MM.1S (cell line): ENCODE data around the gene CCDC146.

Source experiments
- DNase-seq: peaks from one replicate; pipeline ENCODE4 v3.0.0-alpha.2; 2015
- H2AFZ ChIP-seq: fragments of 300-600 bp; sonication (generic); 2 replicates; pipeline ENCODE4 v1.6.0; 2016; ENCODE audit warnings: antibody characterized with exemption, low read length
- H3F3A ChIP-seq: fragments of 300-600 bp; sonication (generic); 2 replicates; pipeline ENCODE4 v1.6.1; 2016; ENCODE audit warnings: mild to moderate bottlenecking, antibody characterized with exemption, low read length, moderate library complexity, mixed read lengths; ENCODE audit not compliant: insufficient read depth
- H3K27ac ChIP-seq: fragments of 300-600 bp; sonication (generic); 2 replicates; pipeline ENCODE4 v1.5.1; 2016; ENCODE audit warnings: mild to moderate bottlenecking, low read length
- H3K27me3 ChIP-seq: fragments of 300-600 bp; sonication (generic); replicated peaks from 2 replicates; pipeline ENCODE4 v1.6.0; 2016; ENCODE audit warnings: low read length; ENCODE audit not compliant: insufficient read depth
- H3K36me3 ChIP-seq: fragments of 300-600 bp; sonication (generic); replicated peaks from 2 replicates; pipeline ENCODE4 v1.6.1; 2016; ENCODE audit warnings: mild to moderate bottlenecking, low read length, mixed read lengths; ENCODE audit not compliant: insufficient read depth
- H3K4me1 ChIP-seq: fragments of 300-600 bp; sonication (generic); 2 replicates; pipeline ENCODE4 v1.6.1; 2016; ENCODE audit warnings: low read length, mixed read lengths
- H3K4me2 ChIP-seq: fragments of 300-600 bp; sonication (generic); 2 replicates; pipeline ENCODE4 v1.6.0; 2016; ENCODE audit warnings: low read depth, low read length
- H3K4me3 ChIP-seq: fragments of 300-600 bp; sonication (generic); 2 replicates; pipeline ENCODE4 v1.5.1; 2016; ENCODE audit warnings: low read length, mixed read lengths
- H3K79me2 ChIP-seq: fragments of 300-600 bp; sonication (generic); 2 replicates; pipeline ENCODE4 v1.6.1; 2016; ENCODE audit warnings: mixed run types, low read length, mixed read lengths
- H3K9ac ChIP-seq: fragments of 300-600 bp; sonication (generic); 2 replicates; pipeline ENCODE4 v1.6.1; 2016; ENCODE audit warnings: low read length, mixed read lengths
- H3K9me2 ChIP-seq: fragments of 300-600 bp; sonication (generic); replicated peaks from 2 replicates; pipeline ENCODE4 v1.6.1; 2016; ENCODE audit warnings: mild to moderate bottlenecking, low read length, mixed read lengths; ENCODE audit not compliant: insufficient read depth
- H3K9me3 ChIP-seq: fragments of 300-600 bp; sonication (generic); replicated peaks from 2 replicates; pipeline ENCODE4 v1.6.1; 2016; ENCODE audit warnings: mild to moderate bottlenecking, low read length, mixed read lengths; ENCODE audit not compliant: insufficient read depth
- H4K20me1 ChIP-seq: fragments of 300-600 bp; sonication (generic); 2 replicates; pipeline ENCODE4 v1.6.1; 2016; ENCODE audit warnings: mild to moderate bottlenecking, low read length, moderate library complexity, mixed read lengths; ENCODE audit not compliant: insufficient read depth
- CTCF ChIP-seq: fragments of 300-600 bp; sonication (generic); IDR thresholded peaks from 2 replicates; pipeline ENCODE4 v1.5.1; 2016; ENCODE audit warnings: antibody characterized with exemption, low read length, mixed read lengths
- EZH2 ChIP-seq: fragments of 300-600 bp; sonication (generic); optimal IDR thresholded peaks from 2 replicates; pipeline ENCODE3; 2017; ENCODE audit warnings: low read depth, mild to moderate bottlenecking, antibody characterized with exemption, low read length, mixed read lengths
- EZH2phosphoT487 ChIP-seq: fragments of 300-600 bp; sonication (generic); IDR thresholded peaks from 2 replicates; pipeline ENCODE4 v1.6.1; 2018; ENCODE audit warnings: antibody characterized with exemption, low read length

The CCDC146 gene

GRCh38 chr7:77252506-77252905 lies 130.1 kb downstream of the CCDC146 start:
- H3K9ac ChIP-seq, result no peak overlapping the region
- H2AFZ ChIP-seq, result no peak overlapping the region
- H3K27ac ChIP-seq, result no peak overlapping the region
- H3K9me3 ChIP-seq, result no peaks in the 10 kb centered on the region
- TF ChIP-seq CTCF (no peak), EZH2 (no peak), EZH2phosphoT487 (no peak)
- H3F3A ChIP-seq, result no peaks in the 10 kb centered on the region
- H3K4me1 ChIP-seq, result peaks cover 12% of the 10 kb centered on the region; the same call in 1 of the 2 replicates
- no peak for DNase-seq
- no peaks in the 10 kb centered on the region for H3K79me2 ChIP-seq
- H4K20me1 ChIP-seq, result no peaks in the 10 kb centered on the region
- H3K4me2 ChIP-seq, result no peak overlapping the region
- no peaks in the 10 kb centered on the region for H3K27me3 ChIP-seq
- no peaks in the 10 kb centered on the region for H3K36me3 ChIP-seq
- no peak overlapping the region for H3K4me3 ChIP-seq
- no peaks in the 10 kb centered on the region for H3K9me2 ChIP-seq

GRCh38 chr7:77253151-77253550 lies 130.7 kb downstream of the CCDC146 start:
- Histone ChIP-seq H3K4me1 (peaks cover 12% of the 10 kb centered on the region; the same call in 1 of the 2 replicates), H3K79me2 (no peaks in the 10 kb centered on the region), H3K9me3 (no peaks in the 10 kb centered on the region), H2AFZ (no peak overlapping the region), H3F3A (no peaks in the 10 kb centered on the region), H3K27me3 (no peaks in the 10 kb centered on the region), H3K9me2 (no peaks in the 10 kb centered on the region), H3K36me3 (no peaks in the 10 kb centered on the region), H3K27ac (no peak overlapping the region), H4K20me1 (no peaks in the 10 kb centered on the region), H3K4me2 (no peak overlapping the region), H3K9ac (no peak overlapping the region), H3K4me3 (no peak overlapping the region)
- DNase-seq, result peak; percentile 20
- no peak for TF ChIP-seq CTCF
- TF ChIP-seq EZH2phosphoT487, result no peak
- no peak for TF ChIP-seq EZH2

GRCh38 chr7:77254429-77254828 lies 132.0 kb downstream of the CCDC146 start:
- no peak overlapping the region for H3K9ac ChIP-seq
- H3K27me3 ChIP-seq, result no peaks in the 10 kb centered on the region
- H3K9me2 ChIP-seq, result no peaks in the 10 kb centered on the region
- no peaks in the 10 kb centered on the region for H3F3A ChIP-seq
- H3K9me3 ChIP-seq, result no peaks in the 10 kb centered on the region
- DNase-seq, result no peak
- H3K4me3 ChIP-seq, result no peak overlapping the region
- H3K36me3 ChIP-seq, result no peaks in the 10 kb centered on the region
- no peak overlapping the region for H2AFZ ChIP-seq
- no peak overlapping the region for H3K4me2 ChIP-seq
- no peaks in the 10 kb centered on the region for H3K79me2 ChIP-seq
- no peaks in the 10 kb centered on the region for H4K20me1 ChIP-seq
- TF ChIP-seq EZH2phosphoT487 (no peak), CTCF (no peak), EZH2 (no peak)
- no peak overlapping the region for H3K27ac ChIP-seq
- H3K4me1 ChIP-seq, result peaks cover 12% of the 10 kb centered on the region; the same call in 1 of the 2 replicates

GRCh38 chr7:77254915-77255314 lies 132.5 kb downstream of the CCDC146 start:
- Histone ChIP-seq H3K27ac (no peak overlapping the region), H3K9me2 (no peaks in the 10 kb centered on the region), H3K9ac (no peak overlapping the region), H3K9me3 (no peaks in the 10 kb centered on the region), H3F3A (no peaks in the 10 kb centered on the region), H2AFZ (no peak overlapping the region), H3K4me2 (no peak overlapping the region), H3K27me3 (no peaks in the 10 kb centered on the region), H3K4me1 (peaks cover 12% of the 10 kb centered on the region; the same call in 1 of the 2 replicates), H3K4me3 (no peak overlapping the region), H4K20me1 (no peaks in the 10 kb centered on the region), H3K79me2 (no peaks in the 10 kb centered on the region), H3K36me3 (no peaks in the 10 kb centered on the region)
- TF ChIP-seq CTCF (no peak), EZH2 (no peak), EZH2phosphoT487 (no peak)
- DNase-seq, result no peak
